ENCODE data around the gene ADGRE2. TPM values are rescaled to one million over a fixed set of nuclear protein-coding genes. Genes with fewer than 3 reads are reported as not detected.

ADGRE2 gene
- total RNA-seq, 4 donors from 2014 or later: 0.65 to 6.0 (median 3.0) TPM

- peaks cover 0 to 5% (median 0%) of the 10 kb centered on the region in 4 donors for H3K9me3 ChIP-seq
- WGBS: 83% methylated on average over 7 of the region's 9 CpGs
- TF ChIP-seq CTCF (IDR thresholded peaks at IDR 0.05) (no peak), POLR2AphosphoS5 (IDR thresholded peaks at IDR 0.05) (no peak), EP300 (IDR thresholded peaks at IDR 0.05) (no peak)
- H3K27ac ChIP-seq (replicated peaks in 1 of 4): no peak overlapping the region
- peaks cover 0 to 47% (median 0%) of the 10 kb centered on the region in 4 donors for H3K27me3 ChIP-seq
- intact Hi-C loops (cut with DNase I): no loop called here
- DNase-seq (ENCODE audit: extremely low spot score): no peak
- no peaks in the 10 kb centered on the region for H3K4me1 ChIP-seq
- no peak overlapping the region for H3K4me3 ChIP-seq
- H3K36me3 ChIP-seq: no peaks in the 10 kb centered on the region
Observed at GRCh38 chr19:14764401-14764800, 14.0 kb downstream of the ADGRE2 start.

- intact Hi-C loops (cut with DNase I): no loop called here
- Histone ChIP-seq H3K27ac (replicated peaks in 1 of 4) (no peak overlapping the region), H3K4me1 (no peaks in the 10 kb centered on the region), H3K9me3 (peaks cover 0 to 5% (median 0%) of the 10 kb centered on the region in 4 donors), H3K27me3 (peaks cover 0 to 40% (median 0%) of the 10 kb centered on the region in 4 donors), H3K36me3 (no peaks in the 10 kb centered on the region), H3K4me3 (no peak overlapping the region)
- no peak for DNase-seq (ENCODE audit: extremely low spot score)
- 73% methylated on average over 4 of the region's 4 CpGs for WGBS
- TF ChIP-seq CTCF (IDR thresholded peaks at IDR 0.05) (no peak), POLR2A (IDR thresholded peaks at IDR 0.05; ENCODE audit: low read depth) (no peak), EP300 (IDR thresholded peaks at IDR 0.05) (no peak), POLR2AphosphoS5 (IDR thresholded peaks at IDR 0.05) (no peak)
Observed at GRCh38 chr19:14763497-14764145, 14.7 kb downstream of the ADGRE2 start.

GRCh38 chr19:14762111-14762510 lies 16.2 kb downstream of the ADGRE2 start:
- Histone ChIP-seq H3K4me1 (no peaks in the 10 kb centered on the region), H3K27ac (replicated peaks in 1 of 4) (no peak overlapping the region), H3K9me3 (peaks cover 0 to 5% (median 0%) of the 10 kb centered on the region in 4 donors), H3K4me3 (no peak overlapping the region), H3K27me3 (peaks cover 0 to 30% (median 0%) of the 10 kb centered on the region in 4 donors), H3K36me3 (no peaks in the 10 kb centered on the region)
- intact Hi-C loops (cut with DNase I): no loop called here
- TF ChIP-seq POLR2AphosphoS5 (IDR thresholded peaks at IDR 0.05) (no peak), POLR2A (IDR thresholded peaks at IDR 0.05; ENCODE audit: low read depth) (no peak), CTCF (IDR thresholded peaks at IDR 0.05) (no peak), EP300 (IDR thresholded peaks at IDR 0.05) (no peak)
- DNase-seq (ENCODE audit: extremely low spot score): no peak
- 84% methylated on average over 2 of the region's 2 CpGs for WGBS

GRCh38 chr19:14761607-14762006 lies 16.8 kb downstream of the ADGRE2 start:
- TF ChIP-seq EP300 (IDR thresholded peaks at IDR 0.05) (no peak), POLR2AphosphoS5 (IDR thresholded peaks at IDR 0.05) (no peak), CTCF (IDR thresholded peaks at IDR 0.05) (no peak), POLR2A (IDR thresholded peaks at IDR 0.05; ENCODE audit: low read depth) (no peak)
- no peak for DNase-seq (ENCODE audit: extremely low spot score)
- no peaks in the 10 kb centered on the region for H3K36me3 ChIP-seq
- H3K4me3 ChIP-seq: no peak overlapping the region
- no peak overlapping the region for H3K27ac ChIP-seq (replicated peaks in 1 of 4)
- H3K4me1 ChIP-seq: no peaks in the 10 kb centered on the region
- H3K9me3 ChIP-seq: peaks cover 0 to 9% (median 0%) of the 10 kb centered on the region in 4 donors
- intact Hi-C loops (cut with DNase I): no loop called here
- 61% methylated on average over 5 of the region's 5 CpGs for WGBS
- peaks cover 0 to 27% (median 0%) of the 10 kb centered on the region in 4 donors for H3K27me3 ChIP-seq

- intact Hi-C loops (cut with DNase I): no loop called here
- no peak overlapping the region for H3K27ac ChIP-seq (replicated peaks in 1 of 4)
- peaks cover 0 to 9% (median 0%) of the 10 kb centered on the region in 4 donors for H3K9me3 ChIP-seq
- H3K36me3 ChIP-seq: peaks cover 0 to 2% (median 0%) of the 10 kb centered on the region in 4 donors
- no peak overlapping the region for H3K4me3 ChIP-seq
- TF ChIP-seq EP300 (IDR thresholded peaks at IDR 0.05) (no peak), POLR2A (IDR thresholded peaks at IDR 0.05; ENCODE audit: low read depth) (no peak), CTCF (IDR thresholded peaks at IDR 0.05) (no peak), POLR2AphosphoS5 (IDR thresholded peaks at IDR 0.05) (no peak)
- no peaks in the 10 kb centered on the region for H3K4me1 ChIP-seq
- peaks cover 0 to 13% (median 0%) of the 10 kb centered on the region in 4 donors for H3K27me3 ChIP-seq
- 37% methylated on average over 16 of the region's 16 CpGs for WGBS
- no peak for DNase-seq (ENCODE audit: extremely low spot score)
Observed at GRCh38 chr19:14758816-14759215, 19.5 kb downstream of the ADGRE2 start.
